Measurements from ENCODE around the gene TRHDE. TPM values are rescaled to one million over a fixed set of nuclear protein-coding genes. Genes with fewer than 3 reads are reported as not detected.

TRHDE gene
- polyA plus RNA-seq, 1 donor (not counting 4 experiments of a cell fraction or from before 2014, with no cell fraction given), result 0.12 TPM

GRCh38 chr12:72673853-72674252 is 401.7 kb downstream of the TRHDE start:
- Histone ChIP-seq H4K20me1 (ENCODE audit: control insufficient read depth, extremely low read depth, insufficient read depth, low read length) (no peaks in the 10 kb centered on the region), H3K27ac (ENCODE audit: control insufficient read depth, insufficient read depth, low read length) (no peak overlapping the region), H3K36me3 (ENCODE audit: control insufficient read depth in 2 of 2, extremely low read depth in 1 of 2, insufficient read depth in 2 of 2, low read length in 2 of 2) (no peaks in the 10 kb centered on the region), H3K9me3 (ENCODE audit: control insufficient read depth, low read depth, low read length) (no peaks in the 10 kb centered on the region), H3K9me1 (ENCODE audit: control insufficient read depth, extremely low read depth, insufficient read depth, low read length) (no peaks in the 10 kb centered on the region), H3K27me3 (ENCODE audit: control insufficient read depth, extremely low read depth, insufficient read depth, low read length) (no peaks in the 10 kb centered on the region), H3K4me1 (ENCODE audit: control insufficient read depth, extremely low read depth, insufficient read depth, low read length) (no peaks in the 10 kb centered on the region), H3K9ac (ENCODE audit: control insufficient read depth, extremely low read depth, insufficient read depth, low read length) (no peak overlapping the region), H3K4me2 (ENCODE audit: control insufficient read depth, extremely low read depth, insufficient read depth, low read depth, low read length) (no peak overlapping the region), H3K4me3 (ENCODE audit: control insufficient read depth in 2 of 3, extremely low read depth in 1 of 3, insufficient read depth in 2 of 3, low read depth in 1 of 3, low read length in 3 of 3) (no peak overlapping the region), H2AFZ (ENCODE audit: control insufficient read depth, low read length) (no peak overlapping the region), H3K79me2 (ENCODE audit: control insufficient read depth, insufficient read depth, low read length) (no peaks in the 10 kb centered on the region)
- FAIRE-seq, result no peak
- dilution Hi-C loops (cut with MboI; ENCODE audit: extremely low pct_ligation_motif_present, low sequenced_read_pairs), result no loop called here
- no peak for DNase-seq (ENCODE audit: low read depth, low spot score)
- TF ChIP-seq CTCF (optimal IDR thresholded peaks at IDR 0.05 in 1 of 3, IDR thresholded peaks at IDR 0.05 in 1 of 3, conservative IDR thresholded peaks at IDR 0.05 in 1 of 3; ENCODE audit: extremely low read depth in 1 of 3, insufficient read depth in 2 of 3, low read length in 3 of 3) (no peak), EZH2 (IDR thresholded peaks at IDR 0.05; ENCODE audit: low read length) (no peak)

- no peaks in the 10 kb centered on the region for H3K79me2 ChIP-seq (ENCODE audit: control insufficient read depth, insufficient read depth, low read length)
- no peaks in the 10 kb centered on the region for H3K36me3 ChIP-seq (ENCODE audit: control insufficient read depth in 2 of 2, extremely low read depth in 1 of 2, insufficient read depth in 2 of 2, low read length in 2 of 2)
- no peak for TF ChIP-seq EZH2 (IDR thresholded peaks at IDR 0.05; ENCODE audit: low read length)
- H3K9me3 ChIP-seq (ENCODE audit: control insufficient read depth, low read depth, low read length), result no peaks in the 10 kb centered on the region
- no peaks in the 10 kb centered on the region for H3K9me1 ChIP-seq (ENCODE audit: control insufficient read depth, extremely low read depth, insufficient read depth, low read length)
- FAIRE-seq (no peak), DNase-seq (ENCODE audit: low read depth, low spot score) (no peak)
- H3K4me2 ChIP-seq (ENCODE audit: control insufficient read depth, extremely low read depth, insufficient read depth, low read depth, low read length), result no peak overlapping the region
- no peak overlapping the region for H3K9ac ChIP-seq (ENCODE audit: control insufficient read depth, extremely low read depth, insufficient read depth, low read length)
- no peak overlapping the region for H3K27ac ChIP-seq (ENCODE audit: control insufficient read depth, insufficient read depth, low read length)
- no peaks in the 10 kb centered on the region for H3K4me1 ChIP-seq (ENCODE audit: control insufficient read depth, extremely low read depth, insufficient read depth, low read length)
- no peaks in the 10 kb centered on the region for H4K20me1 ChIP-seq (ENCODE audit: control insufficient read depth, extremely low read depth, insufficient read depth, low read length)
- H3K27me3 ChIP-seq (ENCODE audit: control insufficient read depth, extremely low read depth, insufficient read depth, low read length), result no peaks in the 10 kb centered on the region
- dilution Hi-C loops (cut with MboI; ENCODE audit: extremely low pct_ligation_motif_present, low sequenced_read_pairs), result no loop called here
- H3K4me3 ChIP-seq (ENCODE audit: control insufficient read depth in 2 of 3, extremely low read depth in 1 of 3, insufficient read depth in 2 of 3, low read depth in 1 of 3, low read length in 3 of 3), result no peak overlapping the region
- no peak overlapping the region for H2AFZ ChIP-seq (ENCODE audit: control insufficient read depth, low read length)
These were observed 404.4 kb downstream of the TRHDE start for GRCh38 chr12:72676556-72676955.

- H4K20me1 ChIP-seq (ENCODE audit: control insufficient read depth, extremely low read depth, insufficient read depth, low read length), result no peaks in the 10 kb centered on the region
- no peak for TF ChIP-seq CTCF (optimal IDR thresholded peaks at IDR 0.05 in 1 of 3, IDR thresholded peaks at IDR 0.05 in 1 of 3, conservative IDR thresholded peaks at IDR 0.05 in 1 of 3; ENCODE audit: extremely low read depth in 1 of 3, insufficient read depth in 2 of 3, low read length in 3 of 3)
- TF ChIP-seq EZH2 (IDR thresholded peaks at IDR 0.05; ENCODE audit: low read length), result no peak
- DNase-seq (ENCODE audit: low read depth, low spot score) (no peak), FAIRE-seq (no peak)
- no peaks in the 10 kb centered on the region for H3K36me3 ChIP-seq (ENCODE audit: control insufficient read depth in 2 of 2, extremely low read depth in 1 of 2, insufficient read depth in 2 of 2, low read length in 2 of 2)
- no peak overlapping the region for H2AFZ ChIP-seq (ENCODE audit: control insufficient read depth, low read length)
- no peak overlapping the region for H3K27ac ChIP-seq (ENCODE audit: control insufficient read depth, insufficient read depth, low read length)
- no peaks in the 10 kb centered on the region for H3K9me3 ChIP-seq (ENCODE audit: control insufficient read depth, low read depth, low read length)
- H3K4me3 ChIP-seq (ENCODE audit: control insufficient read depth in 2 of 3, extremely low read depth in 1 of 3, insufficient read depth in 2 of 3, low read depth in 1 of 3, low read length in 3 of 3), result no peak overlapping the region
- no peak overlapping the region for H3K9ac ChIP-seq (ENCODE audit: control insufficient read depth, extremely low read depth, insufficient read depth, low read length)
- dilution Hi-C loops (cut with MboI; ENCODE audit: extremely low pct_ligation_motif_present, low sequenced_read_pairs), result no loop called here
- H3K4me2 ChIP-seq (ENCODE audit: control insufficient read depth, extremely low read depth, insufficient read depth, low read depth, low read length), result no peak overlapping the region
- no peaks in the 10 kb centered on the region for H3K4me1 ChIP-seq (ENCODE audit: control insufficient read depth, extremely low read depth, insufficient read depth, low read length)
- H3K9me1 ChIP-seq (ENCODE audit: control insufficient read depth, extremely low read depth, insufficient read depth, low read length), result no peaks in the 10 kb centered on the region
- H3K79me2 ChIP-seq (ENCODE audit: control insufficient read depth, insufficient read depth, low read length), result no peaks in the 10 kb centered on the region
- no peaks in the 10 kb centered on the region for H3K27me3 ChIP-seq (ENCODE audit: control insufficient read depth, extremely low read depth, insufficient read depth, low read length)
These were observed 405.0 kb downstream of the TRHDE start for GRCh38 chr12:72677139-72677538.
